ENCODE measurements around the gene RBM5.
A peak's percentile ranks its signal among the peaks of the same experiment; 100 is the strongest.
"Not testable (repeated sequence)": the region's sequence is repeated elsewhere in the genome, so short reads cannot be mapped to it uniquely, and the experiment has no call there.

Gene RBM5

GRCh38 chr3:50088725-50089608, at the start of gene RBM5:
TSS of gene RBM5 (plus strand) at chr3:50088919. CDS start at chr3:50090435, 1,516 bp downstream.
- DNase-seq (ENCODE audit: low spot score) = peak; percentile 93

- DNase-seq (ENCODE audit: low spot score) = no peak
These were observed 43.7 kb upstream of the RBM5 start for GRCh38 chr3:50044976-50045375.

GRCh38 chr3:50047426-50047825, 41.3 kb upstream of the RBM5 start:
- DNase-seq (ENCODE audit: low spot score) = no peak

- no peak for DNase-seq (ENCODE audit: low spot score)
These were observed 38.4 kb upstream of the RBM5 start for GRCh38 chr3:50050361-50050760.

GRCh38 chr3:50057756-50058155, 31.0 kb upstream of the RBM5 start:
- DNase-seq (ENCODE audit: low spot score) = no peak

- no peak for DNase-seq (ENCODE audit: low spot score)
These were observed 20.6 kb upstream of the RBM5 start for GRCh38 chr3:50068134-50068533.

GRCh38 chr3:50078091-50078490, 10.6 kb upstream of the RBM5 start:
- no peak for DNase-seq (ENCODE audit: low spot score)

GRCh38 chr3:50078622-50079021, 10.1 kb upstream of the RBM5 start:
- no peak for DNase-seq (ENCODE audit: low spot score)

- DNase-seq (ENCODE audit: low spot score) = not testable (repeated sequence)
These were observed 3.8 kb upstream of the RBM5 start for GRCh38 chr3:50084951-50085350.

GRCh38 chr3:50089609-50089945, 858 bp downstream of the RBM5 start:
- DNase-seq (ENCODE audit: low spot score) = no peak

- no peak for DNase-seq (ENCODE audit: low spot score)
These were observed 2.3 kb downstream of the RBM5 start for GRCh38 chr3:50090984-50091383.

- no peak for DNase-seq (ENCODE audit: low spot score)
These were observed 6.8 kb downstream of the RBM5 start for GRCh38 chr3:50095352-50095998.

GRCh38 chr3:50100386-50100785, 11.7 kb downstream of the RBM5 start:
- DNase-seq (ENCODE audit: low spot score) = no peak

GRCh38 chr3:50100956-50101845, 12.5 kb downstream of the RBM5 start:
- no peak for DNase-seq (ENCODE audit: low spot score)

GRCh38 chr3:50102558-50102957, 13.8 kb downstream of the RBM5 start:
- no peak for DNase-seq (ENCODE audit: low spot score)

- DNase-seq (ENCODE audit: low spot score) = no peak
These were observed 23.0 kb downstream of the RBM5 start for GRCh38 chr3:50111757-50112156.

GRCh38 chr3:50112462-50112861, 23.7 kb downstream of the RBM5 start:
- DNase-seq (ENCODE audit: low spot score) = no peak

GRCh38 chr3:50117120-50117519, 28.4 kb downstream of the RBM5 start:
- DNase-seq (ENCODE audit: low spot score) = no peak

GRCh38 chr3:50118237-50118636, 29.5 kb downstream of the RBM5 start:
- DNase-seq (ENCODE audit: low spot score) = no peak

GRCh38 chr3:50119786-50120185, 31.1 kb downstream of the RBM5 start:
- DNase-seq (ENCODE audit: low spot score) = no peak

GRCh38 chr3:50120364-50121071, 31.8 kb downstream of the RBM5 start:
- DNase-seq (ENCODE audit: low spot score) = no peak

Measured in left forelimb (tissue), 1 donor.